ENCODE data around the gene COQ10A.

The COQ10A gene

GRCh38 chr12:56266693-56267442 is at the start of gene COQ10A:
Gene COQ10A, plus strand, starts transcription at chr12:56266942. Its CDS starts 177 bp downstream, at chr12:56267119.
- peak; percentile 39 for TF ChIP-seq MYC (IDR thresholded peaks at IDR 0.05; ENCODE audit: low read depth, low read length)
- peak; percentile 5; the same call in 1 of the 2 replicates for TF ChIP-seq MAX (IDR thresholded peaks at IDR 0.05; ENCODE audit: low read depth, low read length)
- TF ChIP-seq CTCF (IDR thresholded peaks at IDR 0.05; ENCODE audit: low read depth, low read length): peak; percentile 58
- TF ChIP-seq POLR2A (IDR thresholded peaks at IDR 0.05; ENCODE audit: extremely low read depth, insufficient read length): no peak
- DNase-seq (ENCODE audit: low read depth): peak; percentile 93
- peak within 1 kb of the TSS; percentile 76 for H3K4me3 ChIP-seq (ENCODE audit: low read depth, low read length)

GRCh38 chr12:56219840-56220239 is 46.9 kb upstream of the COQ10A start:
- peak overlapping the region; percentile 36 for H3K4me3 ChIP-seq (ENCODE audit: low read depth, low read length)
- no peak for DNase-seq (ENCODE audit: low read depth)
- no peak for TF ChIP-seq CTCF (IDR thresholded peaks at IDR 0.05; ENCODE audit: low read depth, low read length)
- no peak for TF ChIP-seq POLR2A (IDR thresholded peaks at IDR 0.05; ENCODE audit: extremely low read depth, insufficient read length)
- no peak for TF ChIP-seq MAX (IDR thresholded peaks at IDR 0.05; ENCODE audit: low read depth, low read length)
- no peak for TF ChIP-seq MYC (IDR thresholded peaks at IDR 0.05; ENCODE audit: low read depth, low read length)

GRCh38 chr12:56220611-56221231 is 46.0 kb upstream of the COQ10A start:
- peak; percentile 90 for DNase-seq (ENCODE audit: low read depth)
- H3K4me3 ChIP-seq (ENCODE audit: low read depth, low read length): peak overlapping the region; percentile 85
- TF ChIP-seq POLR2A (IDR thresholded peaks at IDR 0.05; ENCODE audit: extremely low read depth, insufficient read length) (no peak), MAX (IDR thresholded peaks at IDR 0.05; ENCODE audit: low read depth, low read length) (0 out of 2 replicates have a peak, but pooled peaks have one; percentile 9), MYC (IDR thresholded peaks at IDR 0.05; ENCODE audit: low read depth, low read length) (peak; percentile 52)

GRCh38 chr12:56221232-56221756 is 45.4 kb upstream of the COQ10A start:
- TF ChIP-seq MAX (IDR thresholded peaks at IDR 0.05; ENCODE audit: low read depth, low read length): no peak
- TF ChIP-seq CTCF (IDR thresholded peaks at IDR 0.05; ENCODE audit: low read depth, low read length): no peak
- TF ChIP-seq POLR2A (IDR thresholded peaks at IDR 0.05; ENCODE audit: extremely low read depth, insufficient read length): no peak
- no peak for TF ChIP-seq MYC (IDR thresholded peaks at IDR 0.05; ENCODE audit: low read depth, low read length)
- DNase-seq (ENCODE audit: low read depth): no peak

GRCh38 chr12:56221757-56222530 is 44.8 kb upstream of the COQ10A start, which contains the start of gene RNF41:
Gene RNF41, minus strand, starts transcription at chr12:56221922. Its CDS starts 7,875 bp downstream, at chr12:56214047.
- TF ChIP-seq POLR2A (IDR thresholded peaks at IDR 0.05; ENCODE audit: extremely low read depth, insufficient read length): peak; percentile 89
- TF ChIP-seq MYC (IDR thresholded peaks at IDR 0.05; ENCODE audit: low read depth, low read length): peak; percentile 8; the same call in 1 of the 2 replicates
- peak; percentile 7 for TF ChIP-seq CTCF (IDR thresholded peaks at IDR 0.05; ENCODE audit: low read depth, low read length)
- TF ChIP-seq MAX (IDR thresholded peaks at IDR 0.05; ENCODE audit: low read depth, low read length): no peak
- peak; percentile 98 for DNase-seq (ENCODE audit: low read depth)
- peak within 1 kb of the TSS; percentile 85 for H3K4me3 ChIP-seq (ENCODE audit: low read depth, low read length)

More at GRCh38 chr12:56221232-56221756, 45.4 kb upstream of the COQ10A start:
- peak overlapping the region; percentile 85 for H3K4me3 ChIP-seq (ENCODE audit: low read depth, low read length)

All from NB4 (cell line).